H9 (cell line): ENCODE measurements around the gene ARID3A. TPM values are rescaled to one million over a fixed set of nuclear protein-coding genes. Genes with fewer than 3 reads are reported as not detected.

Source experiments
- DNase-seq: peaks from one replicate; pipeline ENCODE4 v3.0.0-alpha.2; 2017
- H2AFZ ChIP-seq: one replicate; pipeline ENCODE4 v1.6.1; 2013; ENCODE audit warnings: mild to moderate bottlenecking, low read length, control low read depth, moderate library complexity
- H2AK5ac ChIP-seq: 2 replicates; pipeline ENCODE4 v1.6.1; 2013; ENCODE audit warnings: low read length, control low read depth, mixed read lengths; ENCODE audit not compliant: insufficient read length
- H2BK120ac ChIP-seq: one replicate; pipeline ENCODE4 v1.6.1; 2013; ENCODE audit warnings: low read depth, mild to moderate bottlenecking, low read length, control low read depth, inconsistent platforms; ENCODE audit not compliant: poor library complexity, severe bottlenecking
- H2BK12ac ChIP-seq: 2 replicates; pipeline ENCODE4 v1.6.1; 2013; ENCODE audit warnings: low read length, control low read depth, mixed read lengths, low read depth; ENCODE audit not compliant: insufficient read length
- H2BK15ac ChIP-seq: 2 replicates; pipeline ENCODE4 v1.6.1; 2013; ENCODE audit warnings: low read depth, low read length, control low read depth
- H2BK20ac ChIP-seq: one replicate; pipeline ENCODE4 v1.6.1; 2013; ENCODE audit warnings: low read depth, mild to moderate bottlenecking, low read length, control low read depth, inconsistent platforms; ENCODE audit not compliant: poor library complexity, severe bottlenecking
- H2BK5ac ChIP-seq: 2 replicates; pipeline ENCODE4 v1.6.1; 2013; ENCODE audit warnings: low read length, control low read depth, mixed read lengths; ENCODE audit not compliant: insufficient read length
- H3K14ac ChIP-seq: 2 replicates; pipeline ENCODE4 v1.6.1; 2013; ENCODE audit warnings: low read length, control low read depth; ENCODE audit not compliant: insufficient read depth
- H3K18ac ChIP-seq: 2 replicates; pipeline ENCODE4 v1.6.1; 2013; ENCODE audit warnings: low read depth, mild to moderate bottlenecking, mixed read lengths, low read length, control low read depth; ENCODE audit not compliant: insufficient read length
- H3K23ac ChIP-seq: 2 replicates; pipeline ENCODE4 v1.6.1; 2013; ENCODE audit warnings: low read length, control low read depth, mixed read lengths, low read depth; ENCODE audit not compliant: insufficient read length
- H3K23me2 ChIP-seq: 2 replicates; pipeline ENCODE4 v1.6.1; 2013; ENCODE audit warnings: low read depth, mild to moderate bottlenecking, mixed read lengths, low read length, control low read depth; ENCODE audit not compliant: insufficient read length, poor library complexity, severe bottlenecking
- H3K27ac ChIP-seq: 2 replicates; pipeline ENCODE4 v1.5.1; 2013; ENCODE audit warnings: low read length, control low read depth, mixed read lengths, low read depth; ENCODE audit not compliant: insufficient read length
- H3K27me3 ChIP-seq: 2 replicates; pipeline ENCODE4 v1.6.1; 2013; ENCODE audit warnings: low read length, control low read depth, inconsistent platforms; ENCODE audit not compliant: insufficient read depth
- H3K4ac ChIP-seq: 2 replicates; pipeline ENCODE4 v1.6.1; 2013; ENCODE audit warnings: low read depth, mild to moderate bottlenecking, control low read depth, inconsistent platforms, low read length, moderate library complexity
- H3K4me1 ChIP-seq: 2 replicates; pipeline ENCODE4 v1.6.1; 2013; ENCODE audit warnings: low read length, control low read depth, inconsistent platforms; ENCODE audit not compliant: insufficient read depth
- H3K4me2 ChIP-seq: 2 replicates; pipeline ENCODE4 v1.6.1; 2013; ENCODE audit warnings: low read length, control low read depth, mixed read lengths; ENCODE audit not compliant: insufficient read length, insufficient read depth
- H3K56ac ChIP-seq: 2 replicates; pipeline ENCODE4 v1.6.1; 2013; ENCODE audit warnings: low read depth, mild to moderate bottlenecking, mixed read lengths, low read length, control low read depth; ENCODE audit not compliant: insufficient read length
- H3K79me1 ChIP-seq: 2 replicates; pipeline ENCODE4 v1.6.1; 2013; ENCODE audit warnings: low read depth, mild to moderate bottlenecking, moderate library complexity, low read length, control low read depth, inconsistent platforms; ENCODE audit not compliant: insufficient read depth, poor library complexity, severe bottlenecking
- H3K79me2 ChIP-seq: 2 replicates; pipeline ENCODE4 v1.6.1; 2013; ENCODE audit warnings: low read length, control low read depth, inconsistent platforms; ENCODE audit not compliant: insufficient read depth
- H3K9ac ChIP-seq: 2 replicates; pipeline ENCODE4 v1.6.1; 2013; ENCODE audit warnings: low read length, control low read depth, mixed read lengths; ENCODE audit not compliant: insufficient read length; ENCODE audit errors: extremely low read depth
- H3K9me3 ChIP-seq: one replicate; pipeline ENCODE4 v1.6.1; 2013; ENCODE audit warnings: low read depth, low read length, inconsistent platforms; ENCODE audit not compliant: control insufficient read depth
- H3T11ph ChIP-seq: one replicate; pipeline ENCODE4 v1.6.1; 2013; ENCODE audit warnings: mild to moderate bottlenecking, low read length, control low read depth, inconsistent platforms
- H4K20me1 ChIP-seq: one replicate; pipeline ENCODE4 v1.6.1; 2013; ENCODE audit not compliant: control insufficient read depth, insufficient read length, insufficient read depth
- H4K5ac ChIP-seq: 2 replicates; pipeline ENCODE4 v1.6.1; 2013; ENCODE audit warnings: low read depth, mild to moderate bottlenecking, mixed read lengths, low read length, control low read depth; ENCODE audit not compliant: insufficient read length
- H4K8ac ChIP-seq: replicated peaks from 2 replicates; pipeline ENCODE4 v1.6.1; 2013; ENCODE audit warnings: low read length, control low read depth, mixed read lengths, low read depth; ENCODE audit not compliant: insufficient read length
- H4K91ac ChIP-seq: 2 replicates; pipeline ENCODE4 v1.6.1; 2013; ENCODE audit warnings: low read depth, mild to moderate bottlenecking, moderate library complexity, mixed read lengths, low read length, control low read depth; ENCODE audit not compliant: insufficient read length
- H3K27ac Mint-ChIP-seq, 3 experiments: 2 replicates in 2 of 3; 3 replicates in 1 of 3; pipeline ENCODE4 v1.8.0; 2020 to 2021; ENCODE audit warnings: mixed read lengths in 3 of 3, mild to moderate bottlenecking in 1 of 3, moderate library complexity in 1 of 3
- H3K27me3 Mint-ChIP-seq: 2 replicates; pipeline ENCODE4 v1.8.0; 2021; ENCODE audit warnings: low read depth, mild to moderate bottlenecking, moderate library complexity, mixed read lengths
- H3K36me3 Mint-ChIP-seq, 3 experiments: 2 replicates in 2 of 3; 3 replicates in 1 of 3; pipeline ENCODE4 v1.8.0; 2020 to 2021; ENCODE audit warnings: low read depth in 3 of 3, mixed read lengths in 3 of 3; ENCODE audit not compliant: insufficient read depth in 1 of 3
- H3K4me1 Mint-ChIP-seq, 2 experiments: 2 replicates each; pipeline ENCODE4 v1.8.0; 2020; ENCODE audit warnings: mixed read lengths in 2 of 2
- H3K4me3 Mint-ChIP-seq, 2 experiments: 2 replicates in 1 of 2; 3 replicates in 1 of 2; pipeline ENCODE4 v1.8.0; 2020 to 2021; ENCODE audit warnings: mild to moderate bottlenecking in 2 of 2, mixed read lengths in 2 of 2, moderate library complexity in 1 of 2
- H3K9me3 Mint-ChIP-seq, 2 experiments: 2 replicates in 1 of 2; 3 replicates in 1 of 2; pipeline ENCODE4 v1.8.0; 2020; ENCODE audit warnings: mild to moderate bottlenecking in 2 of 2, mixed read lengths in 2 of 2, moderate library complexity in 1 of 2
- WGBS: extraction: QIAGEN DNeasy Blood & Tissue Kit; methylation state at CpG from one replicate; pipeline ENCODE4 v1.1.7; 2013; ENCODE audit warnings: missing lambda C conversion rate, low lambda C conversion rate, mixed read lengths; ENCODE audit not compliant: insufficient read length; ENCODE audit errors: extremely low coverage; 5-methylcytosine and 5-hydroxymethylcytosine counted together
- total RNA-seq: library from RNA; stranded (reverse); gene quantifications from 2 replicates; pipeline ENCODE4 v1.2.1, GENCODE V29; 2021
- TF ChIP-seq, protein P1 (sequence below): fragments of 200-600 bp; sonication (generic); conservative IDR thresholded peaks from 3 replicates; pipeline ENCODE4 v1.8.0; 2021; ENCODE audit warnings: antibody characterized with exemption, mild to moderate bottlenecking

Gene ARID3A
- total RNA-seq, 1 experiment from 2014 or later: 98.3 TPM

DNA sequence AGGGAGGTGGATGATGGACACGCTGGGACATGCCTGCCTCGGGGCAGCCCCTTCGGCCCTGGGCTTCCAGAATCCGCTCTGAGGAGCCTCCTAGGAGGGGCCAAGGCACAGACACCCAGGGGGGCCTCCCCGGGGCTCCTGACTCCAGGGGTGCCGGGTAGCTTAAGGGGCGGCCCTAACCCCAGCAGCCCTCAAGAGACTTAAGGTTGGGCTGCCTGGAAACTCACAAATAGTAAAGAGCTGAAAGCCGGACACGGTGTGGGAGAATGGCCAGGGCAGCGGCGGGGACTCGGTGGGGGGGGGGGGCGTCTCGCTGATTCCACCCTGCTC, 7.7 kb downstream of the ARID3A start:
- H3K9ac ChIP-seq: no peak overlapping the region
- H4K20me1 ChIP-seq: no peaks in the 10 kb centered on the region
- no peak overlapping the region for H3K56ac ChIP-seq
- peaks cover 2% of the 10 kb centered on the region for H3K79me1 ChIP-seq
- H3K23ac ChIP-seq: no peak overlapping the region
- WGBS: no CpG with 5 or more reads among the region's 14 CpGs
- peaks cover 5% of the 10 kb centered on the region; the same call in 1 of the 2 replicates for H3K79me2 ChIP-seq
- H3K9me3 Mint-ChIP-seq: no peaks in the 10 kb centered on the region
- H3T11ph ChIP-seq: no peak overlapping the region
- H3K36me3 Mint-ChIP-seq: peaks cover 11 to 57% (median 43%) of the 10 kb centered on the region in 3 experiments
- H4K5ac ChIP-seq: no peak overlapping the region
- no peak overlapping the region for H3K4ac ChIP-seq
- H3K27ac Mint-ChIP-seq: no peak overlapping the region
- H4K8ac ChIP-seq: no peak overlapping the region
- H2AK5ac ChIP-seq: no peak overlapping the region
- H3K27me3 ChIP-seq: no peaks in the 10 kb centered on the region
- H3K18ac ChIP-seq: no peak overlapping the region
- no peak overlapping the region for H2BK120ac ChIP-seq
- no peak overlapping the region for H2BK5ac ChIP-seq
- H3K4me2 ChIP-seq: no peak overlapping the region
- no peaks in the 10 kb centered on the region for H3K27me3 Mint-ChIP-seq
- H3K9me3 ChIP-seq: no peaks in the 10 kb centered on the region
- no peaks in the 10 kb centered on the region for H3K4me1 ChIP-seq
- H2BK20ac ChIP-seq: no peak overlapping the region
- no peak overlapping the region for H3K27ac ChIP-seq
- TF ChIP-seq, protein P1, sequence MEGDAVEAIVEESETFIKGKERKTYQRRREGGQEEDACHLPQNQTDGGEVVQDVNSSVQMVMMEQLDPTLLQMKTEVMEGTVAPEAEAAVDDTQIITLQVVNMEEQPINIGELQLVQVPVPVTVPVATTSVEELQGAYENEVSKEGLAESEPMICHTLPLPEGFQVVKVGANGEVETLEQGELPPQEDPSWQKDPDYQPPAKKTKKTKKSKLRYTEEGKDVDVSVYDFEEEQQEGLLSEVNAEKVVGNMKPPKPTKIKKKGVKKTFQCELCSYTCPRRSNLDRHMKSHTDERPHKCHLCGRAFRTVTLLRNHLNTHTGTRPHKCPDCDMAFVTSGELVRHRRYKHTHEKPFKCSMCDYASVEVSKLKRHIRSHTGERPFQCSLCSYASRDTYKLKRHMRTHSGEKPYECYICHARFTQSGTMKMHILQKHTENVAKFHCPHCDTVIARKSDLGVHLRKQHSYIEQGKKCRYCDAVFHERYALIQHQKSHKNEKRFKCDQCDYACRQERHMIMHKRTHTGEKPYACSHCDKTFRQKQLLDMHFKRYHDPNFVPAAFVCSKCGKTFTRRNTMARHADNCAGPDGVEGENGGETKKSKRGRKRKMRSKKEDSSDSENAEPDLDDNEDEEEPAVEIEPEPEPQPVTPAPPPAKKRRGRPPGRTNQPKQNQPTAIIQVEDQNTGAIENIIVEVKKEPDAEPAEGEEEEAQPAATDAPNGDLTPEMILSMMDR: no peak
- DNase-seq: no peak
- peaks cover 8 to 14% of the 10 kb centered on the region in 2 experiments; a peak in 3 of 4 replicates for H3K4me1 Mint-ChIP-seq
- no peak overlapping the region; the same call in 1 of the 2 replicates for H3K14ac ChIP-seq
- no peak overlapping the region for H3K4me3 Mint-ChIP-seq
- H4K91ac ChIP-seq: no peak overlapping the region
- no peak overlapping the region for H2BK12ac ChIP-seq
- no peaks in the 10 kb centered on the region for H3K23me2 ChIP-seq
- H2AFZ ChIP-seq: no peak overlapping the region
- H2BK15ac ChIP-seq: no peak overlapping the region
